ENCODE data around the gene COL8A1.
"Not testable (repeated sequence)": the region's sequence is repeated elsewhere in the genome, so short reads cannot be mapped to it uniquely, and the experiment has no call there.

The COL8A1 gene

GRCh38 chr3:99724276-99724675 lies 85.9 kb downstream of the COL8A1 start:
- TF ChIP-seq CTCF (IDR thresholded peaks at IDR 0.05): no peak

GRCh38 chr3:99730870-99731269 lies 92.5 kb downstream of the COL8A1 start:
- no peak for DNase-seq (ENCODE audit: low spot score)
- H3K4me3 ChIP-seq: no peak overlapping the region
- TF ChIP-seq CTCF (IDR thresholded peaks at IDR 0.05): no peak
- no peak overlapping the region for H3K27ac ChIP-seq

More at GRCh38 chr3:99724276-99724675, 85.9 kb downstream of the COL8A1 start:
- DNase-seq (ENCODE audit: low spot score): no peak
- Histone ChIP-seq H3K4me3 (no peak overlapping the region), H3K27ac (no peak overlapping the region)

GRCh38 chr3:99731499-99731898 lies 93.1 kb downstream of the COL8A1 start:
- H3K4me3 ChIP-seq: no peak overlapping the region
- no peak for DNase-seq (ENCODE audit: low spot score)
- no peak for TF ChIP-seq CTCF (IDR thresholded peaks at IDR 0.05)
- no peak overlapping the region for H3K27ac ChIP-seq

GRCh38 chr3:99740371-99740770 lies 102.0 kb downstream of the COL8A1 start:
- not testable (repeated sequence) for H3K4me3 ChIP-seq; DNase-seq (ENCODE audit: low spot score); H3K27ac ChIP-seq

- Histone ChIP-seq H3K27ac (peak overlapping the region in 1 of 2 donors; percentile 51), H3K4me3 (no peak overlapping the region)
- DNase-seq (ENCODE audit: low spot score): no peak
- no peak for TF ChIP-seq CTCF (IDR thresholded peaks at IDR 0.05)
Measured at GRCh38 chr3:99741588-99741987, 103.2 kb downstream of the COL8A1 start.

- no peak for DNase-seq (ENCODE audit: low spot score)
- TF ChIP-seq CTCF (IDR thresholded peaks at IDR 0.05): peak; percentile 17
- no peak overlapping the region for H3K4me3 ChIP-seq
Measured at GRCh38 chr3:99747915-99748314, 109.5 kb downstream of the COL8A1 start.

GRCh38 chr3:99751649-99752048 lies 113.3 kb downstream of the COL8A1 start:
- no peak for DNase-seq (ENCODE audit: low spot score)
- H3K4me3 ChIP-seq: no peak overlapping the region
- peak overlapping the region in 1 of 2 donors; percentile 3 for H3K27ac ChIP-seq
- TF ChIP-seq CTCF (IDR thresholded peaks at IDR 0.05): no peak

More at GRCh38 chr3:99747915-99748314, 109.5 kb downstream of the COL8A1 start:
- H3K27ac ChIP-seq: no peak overlapping the region
